ENCODE data around the gene RORB.
A peak's percentile ranks its signal among the peaks of the same experiment; 100 is the strongest.

RORB gene

GRCh38 chr9:74595286-74595685 is 98.2 kb downstream of the RORB start:
- no peak for DNase-seq

GRCh38 chr9:74598874-74599273 is 101.7 kb downstream of the RORB start:
- DNase-seq: no peak

GRCh38 chr9:74609671-74610405 is 112.7 kb downstream of the RORB start:
- DNase-seq: peak in 1 of 51 donors; percentile 4

GRCh38 chr9:74610523-74611061 is 113.5 kb downstream of the RORB start:
- DNase-seq: no peak

GRCh38 chr9:74630228-74630627 is 133.1 kb downstream of the RORB start:
- no peak for DNase-seq

- no peak for DNase-seq
Observed at GRCh38 chr9:74639112-74639511, 142.0 kb downstream of the RORB start.

- DNase-seq: no peak
Observed at GRCh38 chr9:74642376-74642775, 145.2 kb downstream of the RORB start.

- no peak for DNase-seq
Observed at GRCh38 chr9:74643303-74643923, 146.3 kb downstream of the RORB start.

GRCh38 chr9:74644023-74644422 is 146.9 kb downstream of the RORB start:
- no peak for DNase-seq

GRCh38 chr9:74645007-74645639 is 148.0 kb downstream of the RORB start:
- DNase-seq: peak in 1 of 51 donors; percentile 19

GRCh38 chr9:74653410-74654080 is 156.4 kb downstream of the RORB start:
- no peak for DNase-seq

GRCh38 chr9:74662674-74663073 is 165.5 kb downstream of the RORB start:
- DNase-seq: no peak

GRCh38 chr9:74663439-74663838 is 166.3 kb downstream of the RORB start:
- DNase-seq: no peak

GRCh38 chr9:74666625-74667316 is 169.6 kb downstream of the RORB start:
- DNase-seq: no peak

GRCh38 chr9:74672237-74672636 is 175.1 kb downstream of the RORB start:
- DNase-seq: no peak

GRCh38 chr9:74674077-74674476 is 176.9 kb downstream of the RORB start:
- DNase-seq: no peak

- no peak for DNase-seq
Observed at GRCh38 chr9:74681906-74682305, 184.8 kb downstream of the RORB start.

GRCh38 chr9:74683322-74683721 is 186.2 kb downstream of the RORB start:
- DNase-seq: no peak

GRCh38 chr9:74691058-74691457 is 193.9 kb downstream of the RORB start:
- no peak for DNase-seq

GRCh38 chr9:74696520-74696919 is 199.4 kb downstream of the RORB start:
- DNase-seq: no peak

- DNase-seq: no peak
Observed at GRCh38 chr9:74697535-74697934, 200.4 kb downstream of the RORB start.

Measured in hypothalamus (tissue), 51 donors.